Hair follicle dermal papilla cell (primary cell): Measurements from ENCODE around the gene CD68. TPM values are rescaled to one million over a fixed set of nuclear protein-coding genes. Genes with fewer than 3 reads are reported as not detected.

ENCODE experiments used
- small RNA-seq: library from RNA; depleted of rRNA; stranded (forward); fragments of <200 nt; gene quantifications from one replicate; pipeline ENCODE3, GENCODE V24; 2012
- total RNA-seq: library from RNA; depleted of rRNA; stranded (reverse); fragments of >200 nt; gene quantifications from 2 replicates; pipeline ENCODE4 v1.2.3, GENCODE V29; 2012

The CD68 gene
- 25.3 and 43.4 TPM in 2 replicates for total RNA-seq

GRCh38 chr17:7579001-7579833 is at the start of gene CD68:
Gene CD68, plus strand, starts transcription at chr17:7579638. Its CDS starts 40 bp downstream, at chr17:7579678.

GRCh38 chr17:7548585-7549400 is 30.6 kb upstream of the CD68 start, which contains the start of gene TNFSF12:
Gene TNFSF12, plus strand, starts transcription at chr17:7549058. Its CDS starts 96 bp downstream, at chr17:7549154.

GRCh38 chr17:7558544-7559319 is 20.7 kb upstream of the CD68 start, which contains the start of gene TNFSF13:
Gene TNFSF13, plus strand, starts transcription at chr17:7558750. Its CDS starts 290 bp downstream, at chr17:7559040.

GRCh38 chr17:7561589-7562207 is 17.7 kb upstream of the CD68 start, which contains the start of gene SENP3:
Gene SENP3, plus strand, starts transcription at chr17:7561919. Its CDS starts 1,158 bp downstream, at chr17:7563077.

GRCh38 chr17:7583253-7584109 is 4.0 kb downstream of the CD68 start, which contains the start of gene MPDU1:
Gene MPDU1, plus strand, starts transcription at chr17:7583852. Its CDS starts 11 bp downstream, at chr17:7583863.

GRCh38 chr17:7589891-7590691 is 10.7 kb downstream of the CD68 start, which contains the start of gene SOX15:
Gene SOX15, minus strand, starts transcription at chr17:7590094. Its CDS starts 418 bp downstream, at chr17:7589676.

GRCh38 chr17:7614425-7615264 is 35.2 kb downstream of the CD68 start, which contains the start of gene FXR2:
Gene FXR2, minus strand, starts transcription at chr17:7614897. Its CDS starts 365 bp downstream, at chr17:7614532.

GRCh38 chr17:7627250-7628121 is 48.0 kb downstream of the CD68 start, which contains the start of gene SAT2:
Gene SAT2, minus strand, starts transcription at chr17:7627821. Its CDS starts 186 bp downstream, at chr17:7627635.

GRCh38 chr17:7629939-7630571 is 50.6 kb downstream of the CD68 start, which contains the start of gene SHBG:
Gene SHBG, plus strand, starts transcription at chr17:7630135. Its CDS starts 38 bp downstream, at chr17:7630173.

Small RNA genes within 50 kb of the gene (small RNA-seq; reads per million reads assigned to genes)
- gene CD68 (not detected), gene RF00019 (not detected), gene SNORA48 (not detected), gene SNORD10 (not detected)

Other genes with a start within 250 kb of the CD68 start
- gene ACAP1, start 243.1 kb upstream of the CD68 start, total RNA-seq, result 0.97 TPM in 1 of 2 replicates, not detected in the other
- gene KCTD11, start 227.5 kb upstream of the CD68 start, total RNA-seq, result 12.2 and 15.8 TPM in 2 replicates
- gene TMEM95, start 224.5 kb upstream of the CD68 start, total RNA-seq, result not detected in 2 replicates
- 1.7 and 2.4 TPM in 2 replicates for gene TNK1, start 198.5 kb upstream of the CD68 start, total RNA-seq
- 26.6 and 29.9 TPM in 2 replicates for gene PLSCR3, start 185.1 kb upstream of the CD68 start, total RNA-seq
- gene TMEM256, start 175.5 kb upstream of the CD68 start, total RNA-seq, result 39.9 and 61.1 TPM in 2 replicates
- gene NLGN2, start 171.8 kb upstream of the CD68 start, total RNA-seq, result 16.9 TPM in 2 replicates
- not detected in 2 replicates for gene SPEM1, start 159.3 kb upstream of the CD68 start, total RNA-seq
- gene SPEM2, start 154.0 kb upstream of the CD68 start, total RNA-seq, result not detected in 2 replicates
- not detected in 2 replicates for gene SPEM3, start 150.8 kb upstream of the CD68 start, total RNA-seq
- gene TMEM102, start 144.2 kb upstream of the CD68 start, total RNA-seq, result 2.3 and 4.5 TPM in 2 replicates
- 0.97 and 1.8 TPM in 2 replicates for gene FGF11, start 140.1 kb upstream of the CD68 start, total RNA-seq
- gene CHRNB1, start 134.6 kb upstream of the CD68 start, total RNA-seq, result 6.2 and 7.5 TPM in 2 replicates
- 54.8 TPM in 2 replicates for gene ZBTB4, start 100.0 kb upstream of the CD68 start, total RNA-seq
- gene SLC35G6, start 98.2 kb upstream of the CD68 start, total RNA-seq, result not detected in 2 replicates
- 98.0 and 120 TPM in 2 replicates for gene POLR2A, start 95.3 kb upstream of the CD68 start, total RNA-seq
- 12.2 and 20.2 TPM in 2 replicates for gene TNFSF12, start 30.6 kb upstream of the CD68 start, total RNA-seq
- gene TNFSF13, start 20.9 kb upstream of the CD68 start, total RNA-seq, result 1.2 and 1.5 TPM in 2 replicates
- gene SENP3, start 17.7 kb upstream of the CD68 start, total RNA-seq, result 66.4 and 68.7 TPM in 2 replicates
- 63.1 and 88.3 TPM in 2 replicates for gene MPDU1, start 4.2 kb downstream of the CD68 start, total RNA-seq
- 0.12 and 0.49 TPM in 2 replicates for gene SOX15, start 10.5 kb downstream of the CD68 start, total RNA-seq
- gene FXR2, start 35.3 kb downstream of the CD68 start, total RNA-seq, result 49.2 and 51.1 TPM in 2 replicates
- 29.0 and 39.6 TPM in 2 replicates for gene SAT2, start 48.2 kb downstream of the CD68 start, total RNA-seq
- 0.36 TPM in 1 of 2 replicates, not detected in the other for gene SHBG, start 50.5 kb downstream of the CD68 start, total RNA-seq
- not detected in 2 replicates for gene ATP1B2, start 71.3 kb downstream of the CD68 start, total RNA-seq
- 62.7 and 67.7 TPM in 2 replicates for gene TP53, start 107.9 kb downstream of the CD68 start, total RNA-seq
- gene WRAP53, start 108.8 kb downstream of the CD68 start, total RNA-seq, result 2.8 and 3.8 TPM in 2 replicates
- 3.2 and 5.2 TPM in 2 replicates for gene EFNB3, start 125.6 kb downstream of the CD68 start, total RNA-seq
- gene DNAH2, start 138.1 kb downstream of the CD68 start, total RNA-seq, result 0.12 and 0.16 TPM in 2 replicates